Islet of Langerhans (tissue), 1 donor: ENCODE data around the gene KLF7.

Source experiments
- FAIRE-seq: peaks from one replicate; lab custom pipeline; 2011; peaks lifted over from hg19 to GRCh38; lab: Jason Lieb, UNC

The KLF7 gene

GRCh38 chr2:207123776-207124391 lies 41.9 kb downstream of the KLF7 start:
- FAIRE-seq: no peak

DNA sequence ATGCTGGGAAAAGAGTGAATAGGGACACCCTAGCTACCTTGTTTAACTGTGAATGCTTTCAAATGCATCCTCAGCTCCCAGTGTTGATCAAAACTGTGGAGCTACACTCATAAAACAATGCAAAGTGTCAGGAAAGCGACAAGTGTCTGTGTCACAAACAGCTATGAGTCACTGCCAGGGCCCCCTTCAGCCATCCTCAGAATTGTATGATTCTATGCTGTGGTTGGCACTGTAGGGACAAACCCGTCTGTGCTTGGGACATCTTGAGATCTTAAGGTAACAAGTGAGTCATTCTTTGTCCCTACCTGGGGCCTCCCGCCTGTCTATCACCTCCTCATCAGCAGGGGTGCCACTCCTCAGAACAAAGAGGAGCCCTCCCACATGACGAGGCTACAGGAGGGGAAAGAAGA lies 42.4 kb downstream of the KLF7 start:
- no peak for FAIRE-seq

DNA sequence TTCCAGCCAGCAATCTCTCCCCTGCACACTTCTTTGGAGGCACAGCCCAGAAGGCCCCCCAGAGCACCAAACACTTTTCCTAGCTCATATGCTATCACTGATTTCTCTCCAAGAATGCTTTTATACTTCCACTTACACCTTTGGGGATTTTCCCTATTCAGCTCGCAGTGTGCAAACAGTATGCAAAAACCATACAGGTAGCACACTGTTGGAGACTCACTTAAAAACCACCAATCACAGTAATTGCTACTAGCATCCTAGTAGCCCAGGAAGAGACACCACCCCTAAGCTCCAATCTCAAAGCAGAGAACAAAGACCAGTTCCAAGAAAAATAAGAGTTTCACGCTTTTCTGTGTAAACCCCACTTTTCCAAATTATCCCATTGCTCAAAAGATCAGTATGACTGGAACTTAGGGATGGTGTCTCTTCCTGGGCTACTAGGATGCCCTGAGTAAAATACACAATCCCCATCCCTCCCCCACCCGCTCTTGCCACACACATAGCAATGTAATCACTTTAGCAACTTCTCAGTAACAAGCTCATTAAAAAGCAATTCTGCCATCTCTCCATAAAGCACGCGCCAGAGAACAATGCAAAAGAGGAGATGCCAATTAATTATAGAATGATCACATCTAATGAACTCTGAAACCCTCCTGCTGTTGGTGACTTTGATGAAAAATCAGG lies 43.0 kb downstream of the KLF7 start:
- FAIRE-seq: no peak

DNA sequence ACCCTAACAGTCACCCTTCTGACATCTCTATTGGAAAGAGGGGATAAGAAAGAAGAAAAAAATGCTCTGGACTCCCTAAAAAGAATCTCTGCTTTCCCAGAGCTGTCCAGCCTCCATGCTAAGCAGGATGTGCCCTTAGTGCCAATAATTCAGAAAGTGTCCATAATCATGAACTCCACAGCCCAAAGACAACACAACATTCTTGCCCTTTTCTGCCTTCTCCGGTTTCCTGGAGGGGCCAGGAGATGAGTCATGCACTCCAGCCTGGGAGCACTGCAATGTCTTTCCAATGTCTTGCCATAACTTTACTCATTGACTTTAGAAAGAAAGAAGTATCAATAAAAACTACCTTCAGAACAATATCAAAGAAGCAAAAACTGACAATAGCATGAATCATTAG lies 44.0 kb downstream of the KLF7 start:
- FAIRE-seq: no peak

DNA sequence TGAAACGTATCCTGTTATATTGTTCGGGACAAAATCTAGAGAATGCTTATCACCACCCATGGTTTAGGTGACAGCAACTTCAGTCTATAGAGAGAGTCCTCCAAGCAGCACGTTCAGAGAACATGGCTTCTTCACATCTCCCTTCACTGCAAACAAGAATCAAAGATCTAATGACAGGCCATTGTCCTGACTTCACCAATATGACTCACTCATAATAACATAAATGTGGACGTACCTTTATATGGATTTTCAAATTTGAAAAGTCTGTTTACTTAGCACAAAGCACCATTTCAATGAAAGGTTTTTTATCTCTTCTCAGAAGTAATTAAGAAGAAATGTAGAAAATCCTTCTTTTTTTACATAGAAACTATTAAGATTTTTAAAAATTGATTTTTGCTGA lies 46.7 kb downstream of the KLF7 start:
- FAIRE-seq: no peak

DNA sequence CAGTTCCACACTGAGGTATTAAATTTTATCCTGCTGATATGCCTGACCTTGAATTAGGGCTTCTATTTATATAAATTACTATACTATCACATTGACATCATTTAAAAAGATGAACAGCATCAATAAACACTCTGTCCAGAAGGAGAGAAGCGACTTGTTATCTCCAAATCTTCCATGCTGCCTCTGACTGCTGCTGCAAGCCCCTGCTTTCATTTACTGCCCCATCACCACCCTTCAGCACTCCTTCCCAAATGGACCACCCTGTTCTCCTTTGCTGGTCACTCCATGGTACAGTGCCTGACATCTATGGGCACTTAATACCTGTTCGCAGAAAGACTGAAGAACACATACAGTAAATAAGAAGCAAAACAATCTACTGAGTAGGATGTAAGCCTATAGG lies 48.1 kb downstream of the KLF7 start:
- FAIRE-seq: no peak

GRCh38 chr2:207115715-207116364 lies 49.9 kb downstream of the KLF7 start:
- FAIRE-seq: no peak

GRCh38 chr2:207113414-207113813 lies 52.3 kb downstream of the KLF7 start:
- no peak for FAIRE-seq

DNA sequence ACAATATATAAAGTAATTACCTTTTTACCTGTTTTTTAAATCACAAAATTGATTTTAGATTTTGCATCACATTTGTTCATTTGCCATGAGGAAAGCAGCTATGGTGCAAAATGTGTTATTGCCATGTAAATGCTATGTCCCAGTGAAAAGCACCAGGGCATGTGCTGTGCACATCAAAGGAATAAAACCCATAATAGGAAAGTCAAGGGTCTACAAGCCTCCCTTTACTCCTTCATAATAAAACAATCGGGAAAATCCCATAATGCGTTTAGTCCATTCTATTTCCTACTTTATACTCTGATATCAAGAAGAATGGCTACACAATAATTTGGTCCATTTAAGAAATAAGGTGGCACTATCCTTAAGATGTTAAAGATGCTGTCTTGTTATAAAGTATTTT lies 53.0 kb downstream of the KLF7 start:
- FAIRE-seq: no peak

GRCh38 chr2:207112383-207112782 lies 53.4 kb downstream of the KLF7 start:
- no peak for FAIRE-seq

DNA sequence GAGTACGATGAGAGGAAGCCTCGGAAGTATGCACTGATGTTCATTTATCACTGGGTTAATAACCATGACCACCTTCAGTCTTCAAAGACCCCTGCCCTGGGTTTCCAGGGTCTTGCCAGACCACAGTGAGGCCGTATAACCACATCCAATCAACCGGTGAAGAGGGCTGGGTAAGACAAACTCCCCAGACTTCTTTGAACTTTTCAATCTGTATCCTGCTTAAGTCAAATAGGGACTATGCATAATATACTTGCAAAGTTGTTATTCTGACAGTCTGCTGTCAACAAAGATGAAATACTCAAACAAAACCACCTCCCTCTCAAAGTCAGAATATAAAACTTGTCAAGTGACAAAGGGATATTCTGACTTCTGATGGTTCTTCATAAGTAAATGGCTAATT lies 54.0 kb downstream of the KLF7 start:
- FAIRE-seq: no peak

- FAIRE-seq: no peak
Observed at GRCh38 chr2:207110715-207111114, 55.0 kb downstream of the KLF7 start.

DNA sequence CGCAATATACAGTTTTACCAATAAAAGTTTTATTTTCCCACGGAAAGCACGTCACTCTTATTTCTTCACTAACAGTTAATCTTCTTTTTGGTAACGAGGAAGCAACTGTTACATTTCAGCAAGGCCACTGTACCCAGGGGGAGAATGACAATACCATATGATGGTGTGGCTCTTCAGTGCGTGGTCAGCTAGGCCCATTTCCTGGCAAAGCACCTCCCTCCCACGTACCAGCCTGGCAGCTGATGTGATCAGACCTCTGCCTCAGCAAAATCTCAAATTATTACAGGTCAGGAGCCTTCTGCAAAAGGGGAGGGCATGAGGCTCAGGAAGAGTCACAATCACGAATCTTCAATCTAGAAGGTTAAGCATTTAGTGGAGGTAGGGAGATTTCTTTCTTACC lies 55.4 kb downstream of the KLF7 start:
- FAIRE-seq: no peak

DNA sequence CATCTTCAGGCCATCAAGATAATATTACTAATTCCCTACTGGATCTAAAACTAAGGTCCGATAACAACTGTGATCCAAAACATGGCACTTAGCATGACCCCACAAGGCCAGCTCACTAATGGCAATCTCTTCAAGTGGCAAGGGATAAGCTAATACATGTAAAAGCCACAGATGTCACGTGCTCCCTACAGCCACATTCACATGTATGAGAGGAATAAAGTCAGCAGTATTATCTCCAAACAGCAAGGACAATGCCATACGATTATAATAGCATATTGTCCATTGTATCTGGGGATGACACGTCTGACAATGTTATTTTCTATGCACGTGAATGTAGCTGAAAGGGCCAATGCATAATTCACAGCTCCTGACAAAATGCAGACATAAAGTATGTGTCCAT lies 56.0 kb downstream of the KLF7 start:
- FAIRE-seq: no peak

GRCh38 chr2:207108440-207108839 lies 57.3 kb downstream of the KLF7 start:
- no peak for FAIRE-seq

GRCh38 chr2:207107551-207107950 lies 58.2 kb downstream of the KLF7 start:
- FAIRE-seq: peak; percentile 33

GRCh38 chr2:207107131-207107530 lies 58.6 kb downstream of the KLF7 start:
- no peak for FAIRE-seq

GRCh38 chr2:207103132-207103531 lies 62.6 kb downstream of the KLF7 start:
- FAIRE-seq: no peak

GRCh38 chr2:207101984-207102383 lies 63.8 kb downstream of the KLF7 start:
- no peak for FAIRE-seq

DNA sequence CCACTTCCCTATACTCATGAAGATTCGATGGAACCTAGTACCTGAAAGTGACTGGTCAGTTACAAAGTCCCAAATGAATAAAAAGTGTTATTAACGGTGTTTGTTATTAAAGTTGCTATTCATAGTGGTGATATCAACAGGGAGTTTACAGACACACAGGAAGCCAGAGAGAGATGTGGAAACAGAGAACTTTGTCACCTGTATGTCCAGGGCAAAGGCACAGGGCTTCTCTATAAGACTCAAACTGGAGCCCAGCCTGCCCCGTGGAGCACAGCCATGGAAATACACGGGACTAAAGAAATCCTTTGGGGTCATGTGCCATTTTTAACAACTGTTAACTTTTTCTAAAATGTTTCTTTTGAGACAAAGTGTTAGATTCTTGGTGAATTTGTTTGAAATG lies 68.5 kb downstream of the KLF7 start:
- FAIRE-seq: no peak

DNA sequence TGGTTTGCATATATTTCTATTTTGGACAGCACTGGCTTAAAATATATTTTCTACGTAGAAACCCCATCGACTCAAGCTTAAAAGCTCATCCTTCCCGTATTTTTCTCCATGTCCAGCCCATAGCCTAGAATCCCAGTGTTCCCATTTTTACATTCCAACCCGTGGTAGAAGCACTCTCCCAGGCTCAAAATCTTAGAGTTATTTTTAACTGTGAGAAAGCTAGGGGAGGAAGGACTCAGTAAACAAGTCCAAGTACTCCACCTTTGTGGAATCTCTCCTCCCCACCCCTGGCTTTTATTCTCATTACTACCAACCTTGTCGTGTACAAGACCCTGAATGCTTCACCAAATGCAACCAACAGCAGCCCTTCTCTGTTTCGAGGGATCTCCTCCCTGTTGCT lies 69.8 kb downstream of the KLF7 start:
- no peak for FAIRE-seq

DNA sequence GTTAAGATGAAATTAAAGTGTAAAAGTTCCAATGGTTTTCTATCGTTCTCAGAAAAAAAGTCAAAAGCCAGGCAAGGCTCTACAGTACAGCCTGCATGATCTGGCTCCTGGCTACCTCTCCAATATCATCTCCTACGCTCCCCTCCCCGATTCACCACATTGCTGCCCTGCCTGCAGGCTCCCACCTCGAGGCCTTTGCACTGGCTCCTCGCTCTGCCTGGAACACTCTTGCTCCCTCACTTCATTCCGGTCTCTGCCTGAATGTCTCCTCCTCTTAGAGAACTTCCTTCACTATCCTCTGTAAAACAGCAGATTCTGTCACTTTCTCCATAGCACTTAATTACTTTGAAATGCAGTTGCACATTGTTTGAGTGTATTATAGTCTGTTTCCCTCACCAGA lies 72.5 kb downstream of the KLF7 start:
- FAIRE-seq: no peak

GRCh38 chr2:207092818-207093217 lies 72.9 kb downstream of the KLF7 start:
- FAIRE-seq: no peak

GRCh38 chr2:207091928-207092327 lies 73.8 kb downstream of the KLF7 start:
- no peak for FAIRE-seq
